C4-2B (cell line): ENCODE results near the gene GRK2.

Experiments used
- CTCF ChIP-seq: fragments of 450-650 bp; conservative IDR thresholded peaks from 2 replicates; pipeline ENCODE4 v1.5.1; 2017; ENCODE audit warnings: mild to moderate bottlenecking
- ZFX ChIP-seq: fragments of 450-650 bp; IDR thresholded peaks from 2 replicates; pipeline ENCODE4 v1.6.1; 2017

GRCh38 chr11:67280341-67280787 is 14.1 kb downstream of the GRK2 start:
- no peak for TF ChIP-seq CTCF
- TF ChIP-seq ZFX: no peak
